ENCODE measurements around the gene ZNF326. TPM values are rescaled to one million over a fixed set of nuclear protein-coding genes. Genes with fewer than 3 reads are reported as not detected.
A peak's percentile ranks its signal among the peaks of the same experiment; 100 is the strongest.

The ZNF326 gene
- total RNA-seq, 4 donors from 2014 or later: 11.1 to 19.1 (median 14.5) TPM

DNA sequence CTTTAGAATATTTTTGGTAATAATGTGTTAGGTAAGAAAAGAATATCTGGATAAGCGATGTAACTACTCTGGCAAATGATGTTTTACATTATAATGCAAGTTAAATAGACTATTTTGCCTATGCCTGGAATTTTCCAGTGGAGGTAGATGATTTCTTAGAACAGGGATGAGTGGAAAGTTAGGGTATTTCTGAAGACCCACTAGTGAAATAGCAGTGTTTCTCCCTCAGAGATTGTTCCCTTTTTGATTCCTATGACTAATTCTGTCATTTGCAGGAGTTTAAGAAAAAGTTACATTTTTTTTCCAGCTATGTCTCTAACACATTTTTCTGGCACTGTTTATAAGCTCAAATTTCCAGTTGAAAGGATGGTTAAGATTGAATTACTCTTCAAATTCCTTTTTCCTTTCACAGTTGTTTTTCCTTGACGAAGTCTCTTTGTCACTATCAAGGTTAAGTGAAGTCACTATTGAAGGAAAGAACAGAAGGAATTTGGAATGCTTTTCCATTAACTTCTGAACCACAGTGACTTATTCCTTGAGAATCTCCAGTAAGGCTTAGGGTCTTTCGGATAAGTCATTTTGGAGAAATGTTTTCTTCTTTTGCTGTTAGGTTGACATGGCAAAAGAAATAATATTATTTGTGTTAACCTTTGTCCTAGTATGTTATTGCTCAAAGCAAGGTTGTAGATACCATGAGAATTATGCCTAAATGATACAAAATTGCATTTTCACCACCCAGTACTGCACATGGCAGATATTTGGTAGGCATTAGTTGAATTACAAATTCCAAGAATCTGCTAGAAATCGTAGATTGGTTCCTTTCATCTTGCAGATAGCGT lies 42.9 kb upstream of the ZNF326 start:
- DNase-seq (ENCODE audit: low spot score) (no peak), ATAC-seq (ENCODE audit: low FRiP score) (no peak)
- TF ChIP-seq, protein P1, sequence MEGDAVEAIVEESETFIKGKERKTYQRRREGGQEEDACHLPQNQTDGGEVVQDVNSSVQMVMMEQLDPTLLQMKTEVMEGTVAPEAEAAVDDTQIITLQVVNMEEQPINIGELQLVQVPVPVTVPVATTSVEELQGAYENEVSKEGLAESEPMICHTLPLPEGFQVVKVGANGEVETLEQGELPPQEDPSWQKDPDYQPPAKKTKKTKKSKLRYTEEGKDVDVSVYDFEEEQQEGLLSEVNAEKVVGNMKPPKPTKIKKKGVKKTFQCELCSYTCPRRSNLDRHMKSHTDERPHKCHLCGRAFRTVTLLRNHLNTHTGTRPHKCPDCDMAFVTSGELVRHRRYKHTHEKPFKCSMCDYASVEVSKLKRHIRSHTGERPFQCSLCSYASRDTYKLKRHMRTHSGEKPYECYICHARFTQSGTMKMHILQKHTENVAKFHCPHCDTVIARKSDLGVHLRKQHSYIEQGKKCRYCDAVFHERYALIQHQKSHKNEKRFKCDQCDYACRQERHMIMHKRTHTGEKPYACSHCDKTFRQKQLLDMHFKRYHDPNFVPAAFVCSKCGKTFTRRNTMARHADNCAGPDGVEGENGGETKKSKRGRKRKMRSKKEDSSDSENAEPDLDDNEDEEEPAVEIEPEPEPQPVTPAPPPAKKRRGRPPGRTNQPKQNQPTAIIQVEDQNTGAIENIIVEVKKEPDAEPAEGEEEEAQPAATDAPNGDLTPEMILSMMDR (IDR thresholded peaks at IDR 0.05): no peak

DNA sequence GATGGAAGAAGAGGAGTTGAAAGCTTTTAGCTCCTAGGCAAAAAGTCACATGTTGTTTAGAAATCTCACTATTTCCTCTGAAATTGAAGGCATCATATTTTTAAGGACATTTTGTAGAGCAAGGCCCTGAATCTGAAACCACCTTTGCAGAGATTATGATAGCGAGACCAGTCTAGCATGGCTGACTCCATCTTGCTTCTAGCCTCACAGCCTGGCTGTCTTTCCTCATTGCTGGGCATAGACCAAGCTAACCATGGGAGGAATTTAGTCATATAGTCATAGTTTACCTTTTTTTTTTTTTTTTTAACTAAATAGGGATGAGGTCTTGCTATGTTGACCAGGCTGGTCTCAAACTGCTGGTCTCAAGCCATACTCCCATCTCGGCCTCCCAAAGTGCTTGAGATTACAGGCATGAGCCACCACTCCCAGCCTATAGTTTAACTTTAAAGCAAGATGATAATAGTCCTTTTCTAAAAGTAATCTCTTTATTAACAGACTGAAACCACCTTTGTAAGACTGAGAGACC lies 42.2 kb upstream of the ZNF326 start:
- DNase-seq (ENCODE audit: low spot score) (no peak), ATAC-seq (ENCODE audit: low FRiP score) (no peak)
- TF ChIP-seq, protein P1 (IDR thresholded peaks at IDR 0.05): no peak

DNA sequence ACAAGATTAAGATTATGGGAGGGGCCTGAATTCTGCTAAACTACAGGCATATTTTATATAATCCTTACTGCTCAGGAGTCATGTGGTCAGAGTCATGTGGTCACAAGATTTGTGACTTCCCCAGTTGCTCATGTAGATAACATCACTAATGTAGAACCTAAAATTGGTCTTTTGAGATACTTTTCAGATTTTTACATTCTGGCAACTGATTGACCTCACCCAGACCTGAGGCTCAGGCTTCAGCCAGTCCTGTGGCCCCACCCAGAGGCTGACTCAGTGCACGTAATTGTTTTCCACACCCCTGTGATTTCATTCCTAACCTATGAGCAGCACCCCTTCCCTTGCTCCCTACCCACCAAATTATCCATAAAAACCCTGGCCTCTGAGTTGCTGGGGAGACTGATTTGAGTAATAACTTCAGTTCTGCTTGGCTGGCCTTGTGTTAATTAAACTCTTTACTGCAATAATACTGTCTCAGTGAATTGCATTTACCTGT lies 41.7 kb upstream of the ZNF326 start:
- DNase-seq (ENCODE audit: low spot score): no peak
- TF ChIP-seq, protein P1 (IDR thresholded peaks at IDR 0.05): no peak
- peak; percentile 71 for ATAC-seq (ENCODE audit: low FRiP score)

DNA sequence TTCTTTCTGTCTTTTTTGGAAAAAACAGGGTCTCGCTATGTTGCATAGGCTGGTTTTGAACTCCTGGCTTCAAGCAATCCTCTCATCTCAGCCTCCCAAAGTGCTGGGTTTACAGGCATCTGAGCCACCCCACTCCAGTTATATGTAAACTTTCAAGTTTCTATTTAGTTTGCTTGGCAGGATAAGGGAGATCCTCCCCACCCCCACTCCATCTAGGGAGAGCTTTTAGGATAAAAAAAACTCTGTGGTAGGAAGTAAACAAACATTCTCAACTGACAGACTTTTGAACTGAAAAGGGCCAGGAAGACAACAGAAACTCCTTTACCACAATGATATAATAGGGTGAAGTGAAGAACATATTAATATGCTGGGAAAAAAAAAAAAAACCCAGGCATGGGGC lies 41.0 kb upstream of the ZNF326 start:
- TF ChIP-seq, protein P1 (IDR thresholded peaks at IDR 0.05): no peak
- no peak for ATAC-seq (ENCODE audit: low FRiP score)
- DNase-seq (ENCODE audit: low spot score): no peak

DNA sequence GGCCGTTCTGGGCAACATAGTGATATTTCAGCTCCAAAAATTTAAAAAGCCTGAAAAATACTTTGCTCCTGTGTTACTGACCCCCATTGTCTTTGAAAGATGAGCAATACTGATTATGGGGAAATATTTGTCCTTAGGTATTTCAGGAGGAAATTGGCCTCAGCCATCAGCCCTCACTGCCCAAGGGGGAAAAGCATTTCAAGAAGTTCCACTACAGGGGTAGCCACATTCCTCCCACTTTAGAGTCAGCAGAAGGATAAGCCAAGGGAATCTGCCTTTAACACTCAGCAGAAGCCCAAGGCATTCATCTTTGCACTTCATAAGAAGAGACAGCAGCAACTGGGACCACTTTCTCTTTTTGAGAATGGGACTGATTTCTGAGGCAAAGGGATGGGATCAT lies 40.5 kb upstream of the ZNF326 start:
- ATAC-seq (ENCODE audit: low FRiP score): no peak
- DNase-seq (ENCODE audit: low spot score): no peak
- TF ChIP-seq, protein P1 (IDR thresholded peaks at IDR 0.05): no peak

DNA sequence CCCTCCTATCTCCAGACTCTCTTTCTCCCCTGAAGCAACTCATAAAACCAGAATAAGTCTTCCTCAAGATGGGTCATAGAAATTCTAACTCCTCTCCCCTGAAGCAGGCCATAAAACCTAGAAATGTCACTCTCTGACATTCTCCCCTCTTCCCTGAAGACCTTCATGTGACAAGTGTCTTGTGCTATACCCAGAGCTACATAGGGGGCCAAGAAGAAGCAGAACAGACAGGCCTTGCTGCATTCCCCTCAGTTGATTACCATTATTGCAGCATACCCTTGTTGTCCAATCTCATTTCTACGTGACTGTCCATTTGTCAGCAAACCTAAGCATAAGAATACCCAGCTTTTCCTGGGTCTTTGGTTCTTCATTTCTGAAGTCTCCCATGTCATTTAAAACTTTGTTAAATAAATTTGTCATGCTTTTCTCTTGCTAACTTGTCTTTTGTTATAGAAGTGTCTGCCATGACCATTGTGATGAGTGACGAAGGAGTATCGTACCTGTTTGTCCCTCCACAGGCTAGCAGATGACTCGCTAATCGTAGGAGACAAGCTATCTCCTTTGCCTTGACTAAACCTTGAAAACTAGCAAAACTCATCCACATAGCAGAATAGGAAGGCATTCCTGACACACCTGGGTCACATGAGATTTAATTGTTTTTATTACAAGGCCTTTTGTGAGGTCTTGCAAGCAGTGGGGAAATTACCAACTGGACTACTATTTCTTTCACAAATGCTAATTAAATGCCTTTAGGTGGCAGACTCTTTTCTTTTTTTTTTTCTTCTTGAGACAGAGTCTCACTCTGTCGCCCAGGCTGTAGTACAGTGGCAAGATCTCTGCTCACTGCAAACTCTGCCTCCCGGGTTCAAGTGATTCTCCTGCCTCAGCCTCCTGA lies 39.4 kb upstream of the ZNF326 start:
- TF ChIP-seq, protein P1 (IDR thresholded peaks at IDR 0.05): no peak
- ATAC-seq (ENCODE audit: low FRiP score): no peak

More for the DNA sequence above, 39.4 kb upstream of the ZNF326 start:
- DNase-seq (ENCODE audit: low spot score): no peak

Data from omental fat pad (tissue), 4 donors.